ENCODE results near the gene FCRL2.

DNA sequence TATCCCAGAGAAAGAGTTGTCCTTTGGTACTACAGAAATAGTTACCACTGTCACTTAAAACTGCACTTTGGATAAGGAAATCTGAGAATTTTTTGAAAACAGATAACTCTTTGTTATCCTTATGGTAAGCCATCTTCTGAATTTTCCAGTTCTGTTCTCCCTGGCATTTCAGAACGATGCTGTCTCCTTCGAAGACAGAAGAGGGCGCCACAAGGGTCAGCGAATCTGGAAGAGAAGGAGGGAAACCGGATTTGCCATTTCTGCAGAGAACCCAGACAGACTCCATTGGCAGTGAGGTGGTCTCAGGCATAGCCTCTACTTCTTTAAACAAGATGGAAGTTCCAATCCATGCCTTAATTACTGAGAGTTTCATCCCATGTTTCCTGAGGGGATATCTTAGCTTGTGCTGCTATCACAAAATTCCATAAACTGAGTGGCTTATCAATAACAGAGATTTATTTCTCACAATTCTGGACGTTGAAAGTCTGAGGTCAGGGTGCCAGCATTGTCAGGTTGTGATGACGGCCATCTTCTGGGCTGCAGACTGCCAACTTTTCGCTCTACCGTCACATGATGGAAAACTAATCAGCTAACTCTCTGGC, 6.4 kb downstream of the FCRL2 start:
- TF ChIP-seq EZH2 (IDR thresholded peaks at IDR 0.05; ENCODE audit: borderline replicate concordance): no peak
- TF ChIP-seq, protein P1, sequence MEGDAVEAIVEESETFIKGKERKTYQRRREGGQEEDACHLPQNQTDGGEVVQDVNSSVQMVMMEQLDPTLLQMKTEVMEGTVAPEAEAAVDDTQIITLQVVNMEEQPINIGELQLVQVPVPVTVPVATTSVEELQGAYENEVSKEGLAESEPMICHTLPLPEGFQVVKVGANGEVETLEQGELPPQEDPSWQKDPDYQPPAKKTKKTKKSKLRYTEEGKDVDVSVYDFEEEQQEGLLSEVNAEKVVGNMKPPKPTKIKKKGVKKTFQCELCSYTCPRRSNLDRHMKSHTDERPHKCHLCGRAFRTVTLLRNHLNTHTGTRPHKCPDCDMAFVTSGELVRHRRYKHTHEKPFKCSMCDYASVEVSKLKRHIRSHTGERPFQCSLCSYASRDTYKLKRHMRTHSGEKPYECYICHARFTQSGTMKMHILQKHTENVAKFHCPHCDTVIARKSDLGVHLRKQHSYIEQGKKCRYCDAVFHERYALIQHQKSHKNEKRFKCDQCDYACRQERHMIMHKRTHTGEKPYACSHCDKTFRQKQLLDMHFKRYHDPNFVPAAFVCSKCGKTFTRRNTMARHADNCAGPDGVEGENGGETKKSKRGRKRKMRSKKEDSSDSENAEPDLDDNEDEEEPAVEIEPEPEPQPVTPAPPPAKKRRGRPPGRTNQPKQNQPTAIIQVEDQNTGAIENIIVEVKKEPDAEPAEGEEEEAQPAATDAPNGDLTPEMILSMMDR (IDR thresholded peaks at IDR 0.05; ENCODE audit: poor library complexity): peak; percentile 22
- no peak for TF ChIP-seq EZH2phosphoT487 (IDR thresholded peaks at IDR 0.05; ENCODE audit: low read depth, severe bottlenecking, unreplicated experiment)
